Left renal pelvis (tissue), 4 donors: ENCODE data around the gene HSD3B1. TPM values are rescaled to one million over a fixed set of nuclear protein-coding genes. Genes with fewer than 3 reads are reported as not detected.
"Not testable (repeated sequence)": the region's sequence is repeated elsewhere in the genome, so short reads cannot be mapped to it uniquely, and the experiment has no call there.

Experiments used
- DNase-seq, 4 donors: peaks; one replicate each; pipeline ENCODE4 v3.0.0-alpha.2; 2013; ENCODE audit warnings: low read depth in 4 of 4, low spot score in 3 of 4
- polyA plus RNA-seq, 4 donors: library from polyadenylated mRNA; unstranded; fragments of 120-200 nt; gene quantifications; one replicate each; pipeline ENCODE4 v1.2.1, GENCODE V29; 2013; ENCODE audit not compliant: insufficient read length in 4 of 4

HSD3B1 gene
- polyA plus RNA-seq, 4 donors: 0.40 to 1.1 TPM; not detected in 2

GRCh38 chr1:119551218-119551617 lies 44.2 kb downstream of the HSD3B1 start:
- no peak for DNase-seq

GRCh38 chr1:119552656-119553055 lies 45.6 kb downstream of the HSD3B1 start:
- not testable (repeated sequence) for DNase-seq

DNA sequence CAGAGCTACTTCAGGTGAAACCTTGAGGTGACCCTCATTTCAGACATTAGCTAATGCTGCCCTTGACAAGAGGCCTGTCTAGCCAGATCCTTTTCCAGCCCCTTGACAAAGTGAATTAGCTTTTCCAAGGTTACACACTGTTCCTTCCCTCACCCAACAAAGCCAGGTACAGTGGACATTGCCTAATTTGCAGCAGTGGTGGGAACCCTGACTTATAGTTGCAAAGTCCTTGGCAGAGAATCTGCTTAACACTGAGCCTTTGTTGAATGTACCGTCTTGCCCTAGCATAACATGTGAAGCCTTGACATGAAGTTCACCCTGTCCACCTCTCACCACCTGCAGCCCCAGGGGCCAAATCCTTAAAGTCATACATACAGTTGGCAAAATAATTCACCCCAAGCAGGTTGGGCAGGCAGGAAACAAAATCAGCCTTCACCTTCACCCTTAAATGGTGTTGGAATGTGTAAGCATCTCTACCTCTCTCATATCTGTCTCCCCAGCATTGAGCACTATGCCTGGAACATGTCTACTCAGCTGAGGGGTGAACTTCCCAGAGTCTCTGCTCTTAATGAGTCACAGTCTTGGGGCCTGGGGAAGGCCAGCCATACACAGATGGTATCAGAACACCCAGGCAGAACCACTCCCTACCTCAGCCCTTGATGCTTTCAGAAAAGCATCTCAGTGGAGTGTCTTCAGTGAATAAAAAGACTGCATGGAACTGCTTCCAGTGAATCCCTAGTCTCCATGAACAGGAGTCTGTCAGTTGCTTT lies 46.5 kb downstream of the HSD3B1 start:
- not testable (repeated sequence) for DNase-seq

DNA sequence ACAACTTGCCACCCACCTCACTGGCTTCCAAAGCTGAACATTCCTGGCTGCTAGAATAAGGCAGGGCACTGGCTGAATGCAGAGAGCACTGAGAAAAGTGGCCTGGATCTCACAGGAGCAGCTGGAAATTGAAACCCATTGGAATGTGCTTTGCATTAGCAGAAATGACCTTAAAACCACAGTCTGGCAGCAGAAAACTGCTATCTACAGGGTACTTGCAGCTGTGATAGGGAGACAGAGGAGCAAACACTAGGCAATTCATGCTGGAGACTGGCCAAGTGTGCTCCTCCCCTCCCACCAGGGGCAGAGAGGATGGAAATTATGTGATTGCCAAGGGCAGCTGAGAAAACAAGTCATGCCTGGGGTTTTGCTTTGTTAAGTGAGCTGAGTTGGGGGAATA lies 47.2 kb downstream of the HSD3B1 start:
- peak in 3 of 4 donors; percentile 16 to 40 (median 27) for DNase-seq

- no peak for DNase-seq
Measured at GRCh38 chr1:119556423-119556822, 49.4 kb downstream of the HSD3B1 start.

GRCh38 chr1:119560402-119560801 lies 53.4 kb downstream of the HSD3B1 start:
- not testable (repeated sequence) for DNase-seq

DNA sequence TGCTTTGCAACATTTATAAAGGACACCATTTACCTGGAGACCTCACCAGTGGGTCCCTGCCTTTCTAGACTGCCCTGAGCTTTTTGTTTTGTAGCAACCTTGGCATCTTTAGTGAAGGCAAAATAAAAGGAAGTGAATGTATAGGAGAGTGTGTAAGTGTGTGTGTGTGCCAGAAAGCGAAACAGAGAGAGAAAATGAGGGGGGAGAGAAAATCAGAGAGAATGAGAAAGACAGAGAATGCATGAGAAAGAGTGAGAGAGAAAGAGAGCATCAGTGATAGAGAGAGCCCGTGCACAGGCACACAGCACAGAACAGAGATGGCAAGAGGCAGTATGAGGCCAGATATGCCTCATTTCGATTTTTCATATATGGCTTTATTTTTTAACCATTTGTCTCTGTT lies 57.5 kb downstream of the HSD3B1 start:
- DNase-seq: no peak

Other genes starting within 250 kb of the HSD3B1 start
- gene HAO2, start 138.4 kb upstream of the HSD3B1 start, polyA plus RNA-seq: 100 to 1,000 TPM in 1 of 4 donors, 10 to 100 TPM in 2, 1 to 10 TPM in 1; 1.4 to 100 (median 74.9) TPM
- gene HSD3B2, start 92.1 kb upstream of the HSD3B1 start, polyA plus RNA-seq: 1 to 10 TPM in 3 of 4 donors, under 1 TPM in 1; 0.23 to 2.6 (median 1.5) TPM
- gene ZNF697, start 141.1 kb downstream of the HSD3B1 start, polyA plus RNA-seq: 10 to 100 TPM; 14.4 to 22.0 (median 20.5) TPM
- 100 to 1,000 TPM; 117 to 273 (median 258) TPM for gene PHGDH, start 204.7 kb downstream of the HSD3B1 start, polyA plus RNA-seq